Measurements from ENCODE around the gene RSPH1. TPM values are rescaled to one million over a fixed set of nuclear protein-coding genes. Genes with fewer than 3 reads are reported as not detected.

The RSPH1 gene
- total RNA-seq, 4 donors from 2014 or later, result 0.50 to 0.78 (median 0.57) TPM; not detected in 1

- H3K36me3 ChIP-seq, result no peaks in the 10 kb centered on the region
- WGBS, result 100% methylated on average over 2 of the region's 5 CpGs
Measured at GRCh38 chr21:42495027-42495426, 997 bp downstream of the RSPH1 start.

DNA sequence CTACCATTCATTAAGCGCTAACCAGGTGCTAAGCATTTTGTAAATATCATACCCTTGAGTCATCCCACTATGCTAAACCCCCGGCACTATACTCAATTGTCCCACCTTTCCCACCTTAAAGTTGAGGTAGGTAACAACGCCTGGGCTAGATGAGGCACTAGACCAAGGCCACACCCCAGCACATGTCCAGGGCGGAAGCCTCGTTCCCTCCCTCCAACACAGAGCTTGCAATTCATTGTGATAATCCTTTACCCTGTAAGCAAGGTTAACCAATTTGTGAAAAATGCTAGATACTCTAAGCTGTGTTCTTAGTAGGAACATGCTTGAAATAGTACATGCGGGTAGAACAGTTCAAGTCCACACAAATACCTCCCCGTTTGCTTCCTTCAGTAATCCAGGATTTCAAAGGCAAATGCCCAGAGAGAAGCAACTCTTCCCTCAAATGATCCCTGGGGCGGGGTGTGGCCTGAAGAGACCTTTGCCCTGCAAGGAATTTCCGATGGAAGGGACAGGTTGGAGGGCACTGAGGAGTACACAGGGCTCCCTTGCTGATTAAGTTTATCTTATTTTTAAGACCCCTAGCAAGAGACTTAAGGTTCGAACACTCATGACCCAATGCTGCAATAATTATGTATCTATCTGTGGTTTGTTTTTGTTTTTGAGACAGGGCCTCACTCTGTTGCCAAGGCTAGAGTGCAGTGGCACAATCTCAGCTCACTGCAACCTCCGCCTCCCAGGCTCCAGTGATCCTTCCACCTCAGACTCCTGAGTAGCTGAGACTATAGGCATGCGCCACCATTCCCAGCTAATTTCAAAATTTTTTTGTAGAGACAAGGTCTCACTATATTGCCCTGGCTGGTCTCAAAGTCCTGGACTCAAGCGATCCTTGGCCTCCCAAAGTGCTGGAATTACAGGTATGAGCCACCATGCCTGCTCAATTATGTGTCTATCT is 2.6 kb downstream of the RSPH1 start:
- H3K4me3 ChIP-seq, result no peak overlapping the region
- WGBS, result 82% methylated on average over 13 of the region's 13 CpGs
- no peak for TF ChIP-seq POLR2A (IDR thresholded peaks at IDR 0.05; ENCODE audit: low read depth)
- no peak for TF ChIP-seq POLR2AphosphoS5 (IDR thresholded peaks at IDR 0.05)
- TF ChIP-seq EP300 (IDR thresholded peaks at IDR 0.05), result no peak
- TF ChIP-seq, protein P1, sequence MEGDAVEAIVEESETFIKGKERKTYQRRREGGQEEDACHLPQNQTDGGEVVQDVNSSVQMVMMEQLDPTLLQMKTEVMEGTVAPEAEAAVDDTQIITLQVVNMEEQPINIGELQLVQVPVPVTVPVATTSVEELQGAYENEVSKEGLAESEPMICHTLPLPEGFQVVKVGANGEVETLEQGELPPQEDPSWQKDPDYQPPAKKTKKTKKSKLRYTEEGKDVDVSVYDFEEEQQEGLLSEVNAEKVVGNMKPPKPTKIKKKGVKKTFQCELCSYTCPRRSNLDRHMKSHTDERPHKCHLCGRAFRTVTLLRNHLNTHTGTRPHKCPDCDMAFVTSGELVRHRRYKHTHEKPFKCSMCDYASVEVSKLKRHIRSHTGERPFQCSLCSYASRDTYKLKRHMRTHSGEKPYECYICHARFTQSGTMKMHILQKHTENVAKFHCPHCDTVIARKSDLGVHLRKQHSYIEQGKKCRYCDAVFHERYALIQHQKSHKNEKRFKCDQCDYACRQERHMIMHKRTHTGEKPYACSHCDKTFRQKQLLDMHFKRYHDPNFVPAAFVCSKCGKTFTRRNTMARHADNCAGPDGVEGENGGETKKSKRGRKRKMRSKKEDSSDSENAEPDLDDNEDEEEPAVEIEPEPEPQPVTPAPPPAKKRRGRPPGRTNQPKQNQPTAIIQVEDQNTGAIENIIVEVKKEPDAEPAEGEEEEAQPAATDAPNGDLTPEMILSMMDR (IDR thresholded peaks at IDR 0.05), result no peak
- peaks cover 12 to 17% (median 14%) of the 10 kb centered on the region in 4 donors for H3K4me1 ChIP-seq
- intact Hi-C loops (cut with DNase I), result no loop called here
- H3K27ac ChIP-seq (replicated peaks in 1 of 4), result no peak overlapping the region
- DNase-seq (ENCODE audit: extremely low spot score), result no peak
- H3K36me3 ChIP-seq, result no peaks in the 10 kb centered on the region
- no peaks in the 10 kb centered on the region for H3K9me3 ChIP-seq
- no peaks in the 10 kb centered on the region for H3K27me3 ChIP-seq

More at GRCh38 chr21:42495027-42495426, 997 bp downstream of the RSPH1 start:
- no peaks in the 10 kb centered on the region for H3K27me3 ChIP-seq
- DNase-seq (ENCODE audit: extremely low spot score), result no peak
- H3K27ac ChIP-seq (replicated peaks in 1 of 4), result peak overlapping the region in 1 of 4 donors; percentile 85
- no peak overlapping the region for H3K4me3 ChIP-seq
- no peaks in the 10 kb centered on the region for H3K9me3 ChIP-seq
- TF ChIP-seq POLR2AphosphoS5 (IDR thresholded peaks at IDR 0.05), result no peak
- no peak for TF ChIP-seq EP300 (IDR thresholded peaks at IDR 0.05)
- no peak for TF ChIP-seq POLR2A (IDR thresholded peaks at IDR 0.05; ENCODE audit: low read depth)
- TF ChIP-seq, protein P1 (IDR thresholded peaks at IDR 0.05), result no peak
- H3K4me1 ChIP-seq, result peaks cover 12 to 17% (median 14%) of the 10 kb centered on the region in 4 donors
- intact Hi-C loops (cut with DNase I), result no loop called here

DNA sequence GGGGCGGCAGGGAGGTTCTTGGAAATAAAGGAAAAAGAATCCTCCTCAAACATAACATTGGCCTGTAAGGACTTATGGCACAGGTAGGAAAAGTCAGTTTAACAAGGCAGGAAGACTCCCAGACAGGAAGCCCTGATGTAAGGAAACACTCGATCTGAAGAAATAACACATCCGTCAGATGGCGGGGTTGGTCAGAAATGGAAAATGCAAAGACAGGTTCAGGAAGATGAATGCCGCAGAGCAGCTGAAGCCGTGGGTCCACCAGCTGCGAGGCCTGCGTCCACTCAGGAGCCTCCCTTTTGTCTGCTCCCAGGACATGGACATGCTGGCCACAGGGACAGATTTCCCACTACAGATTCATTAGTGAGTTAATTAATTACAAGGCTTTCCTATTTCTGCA is 3.8 kb downstream of the RSPH1 start:
- Histone ChIP-seq H3K27me3 (no peaks in the 10 kb centered on the region), H3K9me3 (no peaks in the 10 kb centered on the region), H3K4me1 (peaks cover 12 to 17% (median 14%) of the 10 kb centered on the region in 4 donors), H3K4me3 (no peak overlapping the region), H3K36me3 (no peaks in the 10 kb centered on the region), H3K27ac (replicated peaks in 1 of 4) (no peak overlapping the region)
- no peak for DNase-seq (ENCODE audit: extremely low spot score)
- 64% methylated on average over 8 of the region's 8 CpGs for WGBS
- intact Hi-C loops (cut with DNase I), result no loop called here
- TF ChIP-seq EP300 (IDR thresholded peaks at IDR 0.05), result no peak

- H3K9me3 ChIP-seq, result no peaks in the 10 kb centered on the region
- intact Hi-C loops (cut with DNase I), result no loop called here
- TF ChIP-seq, protein P1 (IDR thresholded peaks at IDR 0.05), result no peak
- TF ChIP-seq EP300 (IDR thresholded peaks at IDR 0.05), result no peak
- WGBS, result 73% methylated on average over 1 of the region's 1 CpG
- H3K27ac ChIP-seq (replicated peaks in 1 of 4), result no peak overlapping the region
- no peaks in the 10 kb centered on the region for H3K36me3 ChIP-seq
- H3K27me3 ChIP-seq, result no peaks in the 10 kb centered on the region
- DNase-seq (ENCODE audit: extremely low spot score), result no peak
- H3K4me3 ChIP-seq, result no peak overlapping the region
- peaks cover 7 to 15% (median 10%) of the 10 kb centered on the region in 4 donors for H3K4me1 ChIP-seq
Measured at GRCh38 chr21:42491328-42491727, 4.7 kb downstream of the RSPH1 start.

DNA sequence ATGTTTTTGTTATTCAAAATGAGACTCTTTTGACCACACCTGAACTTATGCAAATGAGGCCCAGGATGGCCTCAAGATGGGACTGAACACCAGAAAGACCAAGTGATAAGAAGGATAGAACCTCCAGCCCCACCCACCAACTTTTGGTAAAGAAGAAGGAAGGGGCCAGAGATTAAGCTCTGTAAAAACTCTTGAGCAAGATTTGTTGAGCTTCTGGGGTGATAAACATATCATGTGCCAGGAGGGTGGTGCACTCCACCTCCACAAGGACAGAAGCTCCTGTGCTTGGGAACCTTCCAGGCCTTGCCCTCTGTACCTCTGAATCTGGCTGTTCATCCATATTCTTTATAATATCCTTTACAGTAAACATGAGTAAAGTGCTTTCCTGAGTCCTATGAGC is 5.3 kb downstream of the RSPH1 start:
- TF ChIP-seq, protein P1 (IDR thresholded peaks at IDR 0.05), result no peak
- no peak for TF ChIP-seq EP300 (IDR thresholded peaks at IDR 0.05)
- TF ChIP-seq POLR2A (IDR thresholded peaks at IDR 0.05; ENCODE audit: low read depth), result no peak
- TF ChIP-seq POLR2AphosphoS5 (IDR thresholded peaks at IDR 0.05), result no peak
- H3K27ac ChIP-seq (replicated peaks in 1 of 4), result no peak overlapping the region
- no peaks in the 10 kb centered on the region for H3K36me3 ChIP-seq
- H3K4me1 ChIP-seq, result peaks cover 5 to 19% (median 11%) of the 10 kb centered on the region in 4 donors
- no peak for DNase-seq (ENCODE audit: extremely low spot score)
- no peaks in the 10 kb centered on the region for H3K27me3 ChIP-seq
- no peak overlapping the region for H3K4me3 ChIP-seq
- intact Hi-C loops (cut with DNase I), result no loop called here
- no peaks in the 10 kb centered on the region for H3K9me3 ChIP-seq
